Naive thymus-derived CD4-positive, alpha-beta T cell (primary cell): ENCODE results near the gene CYBB. TPM values are rescaled to one million over a fixed set of nuclear protein-coding genes. Genes with fewer than 3 reads are reported as not detected.

Experiments
- ATAC-seq: fragments of 150-1000 bp; cut with Tn5 transposase; 2 replicates; pipeline ENCODE4 v1.10.0; 2021; ENCODE audit warnings: mild to moderate bottlenecking, moderate library complexity
- CTCF ChIA-PET: fragments of 350-600 bp; sonication (Branson Sonifier 250); formaldehyde crosslinking; loops from one replicate; lab custom pipeline; 2021; ENCODE audit warnings: antibody characterized with exemption; lab: Charles Lee
- POLR2A ChIA-PET: fragments of 350-600 bp; sonication (Branson Sonifier 250); formaldehyde crosslinking; loops from one replicate; lab custom pipeline; 2021; ENCODE audit warnings: antibody characterized with exemption, inconsistent platforms; lab: Charles Lee
- DNase-seq, 9 donors: peaks; one replicate each; pipeline versions ENCODE4 v3.0.0 to v3.0.0-alpha.2; 2020 to 2022; ENCODE audit warnings: mixed read lengths in 1 of 9
- H3K27ac ChIP-seq: one replicate; pipeline ENCODE4 v1.7.0; 2013; ENCODE audit warnings: mild to moderate bottlenecking, low read depth, low read length, moderate library complexity
- H3K27me3 ChIP-seq, 2 donors: one replicate each; pipeline ENCODE4 v1.7.0; 2013; ENCODE audit warnings: low read length in 2 of 2, mild to moderate bottlenecking in 2 of 2, moderate library complexity in 2 of 2; ENCODE audit not compliant: control insufficient read depth in 2 of 2, insufficient read depth in 2 of 2
- H3K36me3 ChIP-seq, 3 experiments: 1 replicate in 2 of 3; 2 replicates in 1 of 3; pipeline ENCODE4 v1.7.0; 2013; ENCODE audit warnings: low read length in 3 of 3, mild to moderate bottlenecking in 3 of 3, moderate library complexity in 1 of 3; ENCODE audit not compliant: insufficient read depth in 3 of 3, control insufficient read depth in 2 of 3
- H3K4me1 ChIP-seq, 2 donors: one replicate each; pipeline ENCODE4 v1.7.0; 2013; ENCODE audit warnings: low read length in 2 of 2, mild to moderate bottlenecking in 2 of 2, moderate library complexity in 1 of 2; ENCODE audit not compliant: control insufficient read depth in 2 of 2, insufficient read depth in 2 of 2
- H3K4me3 ChIP-seq: 2 replicates; pipeline ENCODE4 v1.7.0; 2013; ENCODE audit warnings: mild to moderate bottlenecking, low read length
- H3K9me3 ChIP-seq, 3 experiments: 1 replicate in 2 of 3; 2 replicates in 1 of 3; pipeline ENCODE4 v1.7.0; 2013; ENCODE audit warnings: low read length in 3 of 3; ENCODE audit not compliant: control insufficient read depth in 2 of 3
- H3K27ac Mint-ChIP-seq, 9 donors: one replicate each; pipeline ENCODE4 v1.8.0; 2020 to 2022; ENCODE audit warnings: mixed read lengths in 9 of 9, mild to moderate bottlenecking in 8 of 9, moderate library complexity in 5 of 9, inconsistent platforms in 2 of 9
- H3K27me3 Mint-ChIP-seq, 5 donors: one replicate each; pipeline ENCODE4 v1.8.0; 2021 to 2022; ENCODE audit warnings: mixed read lengths in 5 of 5, mild to moderate bottlenecking in 1 of 5
- H3K36me3 Mint-ChIP-seq, 5 donors: one replicate each; pipeline ENCODE4 v1.8.0; 2020 to 2022; ENCODE audit warnings: mixed read lengths in 5 of 5, mild to moderate bottlenecking in 3 of 5, inconsistent platforms in 1 of 5
- H3K4me1 Mint-ChIP-seq, 7 donors: one replicate each; pipeline ENCODE4 v1.8.0; 2020 to 2022; ENCODE audit warnings: mixed read lengths in 7 of 7, mild to moderate bottlenecking in 3 of 7, inconsistent platforms in 1 of 7
- H3K4me3 Mint-ChIP-seq, 10 donors: one replicate each; pipeline ENCODE4 v1.8.0; 2020 to 2022; ENCODE audit warnings: mild to moderate bottlenecking in 10 of 10, mixed read lengths in 10 of 10, moderate library complexity in 6 of 10, inconsistent platforms in 2 of 10
- H3K9me3 Mint-ChIP-seq, 11 donors: one replicate each; pipeline ENCODE4 v1.8.0; 2020 to 2022; ENCODE audit warnings: mixed read lengths in 11 of 11, mild to moderate bottlenecking in 4 of 11, inconsistent platforms in 1 of 11, moderate library complexity in 1 of 11
- intact Hi-C, 2 donors: fragments of 100-400 bp; cut with micrococcal nuclease; formaldehyde crosslinking; loops; one replicate each; pipeline ENCODE4 v1.15.1; 2023
- polyA plus RNA-seq, 2 donors: library from polyadenylated mRNA; unstranded; fragments of 300-500 nt; fragmentation: Illumina TruSeq; gene quantifications; one replicate each; pipeline ENCODE4 v1.2.3, GENCODE V29; 2021
- total RNA-seq, 6 experiments: library from RNA in 5 of 6; stranded (reverse) in 5 of 6; gene quantifications; 1 replicate in 5 of 6; 2 replicates in 1 of 6; pipeline ENCODE4 v1.2.3 and lab custom pipeline; 2021 to 2026

CYBB gene
- total and polyA plus RNA-seq, 7 experiments from 2014 or later, result 0.33 to 223 (median 8.6) TPM; not detected in 1

DNA sequence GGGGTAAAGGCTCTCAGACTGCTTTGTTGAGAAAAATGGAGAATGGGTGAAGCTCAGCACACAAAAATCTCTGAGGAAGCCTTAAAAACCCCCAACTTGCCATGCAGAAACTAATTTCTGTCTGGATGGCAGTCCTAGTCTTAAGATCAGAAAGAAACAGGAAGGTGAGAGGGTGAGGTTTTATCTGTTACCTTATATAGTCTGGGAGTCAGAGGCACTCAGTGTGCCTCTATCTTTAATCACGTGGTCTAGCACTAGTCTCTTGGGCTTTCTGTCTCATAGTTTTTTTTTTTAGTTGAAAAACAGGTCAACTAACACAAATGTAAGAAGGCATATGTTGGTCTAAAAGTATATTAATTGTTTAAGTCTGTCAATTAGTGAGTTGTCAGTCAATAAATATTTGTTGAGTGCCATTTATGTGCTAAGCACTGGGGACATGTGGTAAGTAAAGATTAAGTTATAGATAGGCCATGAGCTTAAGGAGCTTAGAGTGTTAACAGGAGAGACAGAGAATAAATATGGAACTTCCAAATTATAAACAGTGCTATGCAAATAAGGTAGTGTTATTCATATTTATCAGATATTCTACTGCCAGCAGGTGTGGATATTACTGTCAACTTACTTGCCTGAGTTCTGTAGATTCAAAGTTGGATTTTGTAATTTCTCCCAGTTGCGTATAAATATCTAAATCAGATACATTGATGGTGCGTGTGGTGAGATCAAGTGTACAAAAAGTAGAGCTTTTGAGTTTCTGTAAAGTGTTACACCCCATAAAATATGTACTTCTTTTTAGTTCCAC lies 7.0 kb downstream of the CYBB start:
- peaks cover 18 to 52% (median 38%) of the 10 kb centered on the region in 7 donors for H3K4me1 Mint-ChIP-seq
- peaks cover 0 to 11% (median 0%) of the 10 kb centered on the region in 11 donors for H3K9me3 Mint-ChIP-seq
- H3K4me3 Mint-ChIP-seq, result peak overlapping the region; percentile 24 to 63 (median 48)
- H3K27me3 ChIP-seq, result no peaks in the 10 kb centered on the region
- no peak for DNase-seq
- ChIA-PET CTCF (interaction anchor here (0.6 to 1.2 kb wide), 2 partner anchors 38 to 540 kb away, joined by 3 read pairs; partner anchors contain the start of gene RPGR), POLR2A (interaction anchor here (2.5 kb wide), 1 partner anchor 10 kb away, joined by 7 read pairs; no protein-coding TSS in a partner anchor)
- peaks cover 11 to 20% of the 10 kb centered on the region in 2 donors for H3K4me1 ChIP-seq
- H3K27ac Mint-ChIP-seq, result peak overlapping the region; percentile 29 to 86 (median 68)
- H3K27ac ChIP-seq, result peak overlapping the region; percentile 27
- no peaks in the 10 kb centered on the region for H3K36me3 ChIP-seq
- H3K36me3 Mint-ChIP-seq, result peaks cover 0 to 4% (median 1%) of the 10 kb centered on the region in 5 donors
- intact Hi-C loops, result loop anchor here (2.0 to 5.0 kb wide), 3 partner anchors 32 to 60 kb away; partner anchors contain the start of gene DYNLT3 (in 1 of the 2)
- no peaks in the 10 kb centered on the region for H3K27me3 Mint-ChIP-seq
- no peaks in the 10 kb centered on the region for H3K9me3 ChIP-seq
- ATAC-seq, result peak; percentile 73
- H3K4me3 ChIP-seq, result no peak overlapping the region

DNA sequence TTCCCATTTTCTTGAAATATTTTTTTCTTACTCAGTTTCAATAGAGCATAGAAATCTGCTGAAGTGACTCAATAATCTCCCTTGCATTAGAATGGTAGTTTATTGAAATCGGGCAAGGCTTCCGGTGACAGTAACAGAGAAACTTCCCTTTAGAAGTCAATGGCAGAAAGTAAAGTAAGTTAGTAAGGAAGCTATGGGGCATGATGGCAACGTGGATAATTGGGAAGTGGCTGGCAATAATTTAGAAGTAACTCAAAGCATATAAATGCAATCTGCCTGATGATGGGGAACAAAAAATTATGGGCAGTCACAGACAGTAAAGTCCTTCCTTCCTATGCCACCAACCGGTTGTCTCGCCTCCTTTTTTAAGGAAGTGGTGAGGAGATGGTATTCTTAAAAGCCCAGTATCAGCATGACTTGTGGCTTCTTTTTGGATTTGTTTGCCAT lies 7.6 kb downstream of the CYBB start:
- Mint-ChIP-seq H3K27me3 (no peaks in the 10 kb centered on the region), H3K9me3 (peaks cover 0 to 11% (median 0%) of the 10 kb centered on the region in 11 donors), H3K4me3 (peak overlapping the region in 6 of 10 donors; percentile 1 to 61 (median 51)), H3K4me1 (peaks cover 18 to 52% (median 38%) of the 10 kb centered on the region in 7 donors), H3K36me3 (peaks cover 0 to 4% (median 0%) of the 10 kb centered on the region in 5 donors), H3K27ac (peak overlapping the region in 7 of 9 donors; percentile 3 to 86 (median 48))
- Histone ChIP-seq H3K9me3 (no peaks in the 10 kb centered on the region), H3K27me3 (no peaks in the 10 kb centered on the region), H3K4me1 (peaks cover 11 to 20% of the 10 kb centered on the region in 2 donors), H3K36me3 (no peaks in the 10 kb centered on the region), H3K4me3 (no peak overlapping the region), H3K27ac (no peak overlapping the region)
- ChIA-PET POLR2A (interaction anchor here (2.5 kb wide), 1 partner anchor 11 kb away, joined by 7 read pairs; no protein-coding TSS in a partner anchor), CTCF (no interaction called here)
- no peak for DNase-seq
- peak; percentile 62 for ATAC-seq
- intact Hi-C loops, result loop anchor here (2.0 to 5.0 kb wide), 3 partner anchors 33 to 60 kb away; partner anchors contain the start of gene DYNLT3 (in 1 of the 2)

- Mint-ChIP-seq H3K27ac (no peak overlapping the region), H3K4me1 (peaks cover 4 to 27% (median 24%) of the 10 kb centered on the region in 7 donors), H3K36me3 (no peaks in the 10 kb centered on the region), H3K9me3 (no peaks in the 10 kb centered on the region), H3K4me3 (peak overlapping the region in 2 of 10 donors; percentile 18 to 20), H3K27me3 (peaks cover 0 to 2% (median 0%) of the 10 kb centered on the region in 5 donors)
- peaks cover 0 to 15% of the 10 kb centered on the region in 2 donors for H3K4me1 ChIP-seq
- no peaks in the 10 kb centered on the region for H3K9me3 ChIP-seq
- no peak overlapping the region for H3K27ac ChIP-seq
- no peaks in the 10 kb centered on the region for H3K27me3 ChIP-seq
- no peak for DNase-seq
- POLR2A ChIA-PET, result no interaction called here
- CTCF ChIA-PET, result interaction anchor here (0.7 kb wide), 1 partner anchor 28 kb away, joined by 3 read pairs; no protein-coding TSS in a partner anchor
- H3K4me3 ChIP-seq, result no peak overlapping the region
- no peak for ATAC-seq
- no peaks in the 10 kb centered on the region for H3K36me3 ChIP-seq
- intact Hi-C loops, result no loop called here
Measured at GRCh38 chrX:37796310-37796709, 16.5 kb downstream of the CYBB start.

DNA sequence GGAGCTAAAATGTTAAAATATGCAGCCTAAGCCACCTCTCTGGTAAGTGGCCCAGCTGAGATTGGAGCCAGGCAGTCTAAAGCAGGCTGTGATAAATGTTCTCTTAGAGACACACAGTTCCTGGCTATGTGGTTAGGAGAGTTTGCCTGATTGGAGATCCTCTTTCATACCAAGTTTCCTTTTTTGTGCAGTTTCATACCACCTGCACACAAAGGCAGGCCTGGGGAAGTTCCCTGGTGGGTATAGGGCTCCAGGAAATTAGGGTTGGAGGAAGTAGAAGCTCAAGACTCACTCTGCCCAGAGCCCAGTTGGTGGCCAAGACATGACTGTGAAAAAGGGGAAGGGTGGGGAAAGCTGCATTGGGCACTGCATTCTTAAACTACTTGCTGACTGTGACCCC lies 16.9 kb downstream of the CYBB start:
- H3K4me3 ChIP-seq, result no peak overlapping the region
- Mint-ChIP-seq H3K36me3 (no peaks in the 10 kb centered on the region), H3K4me3 (peak overlapping the region in 3 of 10 donors; percentile 9 to 20 (median 18)), H3K27me3 (peaks cover 0 to 2% (median 0%) of the 10 kb centered on the region in 5 donors), H3K27ac (peak overlapping the region in 2 of 9 donors; percentile 38 to 56), H3K9me3 (no peaks in the 10 kb centered on the region), H3K4me1 (peaks cover 4 to 27% (median 24%) of the 10 kb centered on the region in 7 donors)
- CTCF ChIA-PET, result no interaction called here
- no peaks in the 10 kb centered on the region for H3K27me3 ChIP-seq
- intact Hi-C loops, result no loop called here
- no peaks in the 10 kb centered on the region for H3K36me3 ChIP-seq
- POLR2A ChIA-PET, result no interaction called here
- peak; percentile 91 for ATAC-seq
- H3K9me3 ChIP-seq, result no peaks in the 10 kb centered on the region
- peaks cover 0 to 15% of the 10 kb centered on the region in 2 donors for H3K4me1 ChIP-seq
- no peak for DNase-seq
- H3K27ac ChIP-seq, result no peak overlapping the region

- no peak overlapping the region for H3K27ac ChIP-seq
- peaks cover 0 to 15% of the 10 kb centered on the region in 2 donors for H3K4me1 ChIP-seq
- POLR2A ChIA-PET, result no interaction called here
- H3K27me3 Mint-ChIP-seq, result peaks cover 0 to 2% (median 0%) of the 10 kb centered on the region in 5 donors
- intact Hi-C loops, result no loop called here
- H3K9me3 Mint-ChIP-seq, result peaks cover 0 to 2% (median 0%) of the 10 kb centered on the region in 11 donors
- H3K4me3 Mint-ChIP-seq, result no peak overlapping the region
- H3K9me3 ChIP-seq, result no peaks in the 10 kb centered on the region
- no peak overlapping the region for H3K27ac Mint-ChIP-seq
- H3K36me3 Mint-ChIP-seq, result no peaks in the 10 kb centered on the region
- H3K36me3 ChIP-seq, result no peaks in the 10 kb centered on the region
- H3K4me1 Mint-ChIP-seq, result peaks cover 4 to 26% (median 19%) of the 10 kb centered on the region in 7 donors
- H3K4me3 ChIP-seq, result no peak overlapping the region
- no peaks in the 10 kb centered on the region for H3K27me3 ChIP-seq
- no peak for DNase-seq
- no peak for ATAC-seq
- CTCF ChIA-PET, result no interaction called here
Measured at GRCh38 chrX:37799936-37800335, 20.1 kb downstream of the CYBB start.

DNA sequence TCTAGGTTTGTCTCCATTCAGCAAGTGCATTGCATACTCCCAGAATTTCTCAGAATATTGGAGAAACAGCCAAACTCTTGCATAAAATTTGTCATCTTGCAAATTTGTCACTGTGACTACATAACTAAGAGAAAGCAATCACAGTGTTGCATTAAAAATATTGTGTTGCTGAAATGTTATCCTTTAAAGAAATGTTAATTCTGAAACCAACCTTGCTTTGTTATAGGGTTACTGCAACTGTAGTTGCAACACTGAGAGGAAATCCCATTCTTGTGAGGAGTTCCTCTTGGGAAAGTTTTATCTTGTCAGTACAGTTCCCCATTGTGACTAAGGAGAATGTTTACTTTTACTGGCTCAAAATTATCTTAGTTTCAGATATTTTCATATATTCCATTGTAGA lies 20.9 kb downstream of the CYBB start:
- H3K27ac Mint-ChIP-seq, result no peak overlapping the region
- intact Hi-C loops, result no loop called here
- peaks cover 0 to 2% (median 0%) of the 10 kb centered on the region in 5 donors for H3K27me3 Mint-ChIP-seq
- POLR2A ChIA-PET, result no interaction called here
- peaks cover 0 to 2% (median 0%) of the 10 kb centered on the region in 11 donors for H3K9me3 Mint-ChIP-seq
- DNase-seq (no peak), ATAC-seq (no peak)
- peaks cover 0 to 19% (median 13%) of the 10 kb centered on the region in 7 donors for H3K4me1 Mint-ChIP-seq
- H3K36me3 Mint-ChIP-seq, result no peaks in the 10 kb centered on the region
- H3K27me3 ChIP-seq, result no peaks in the 10 kb centered on the region
- CTCF ChIA-PET, result no interaction called here
- no peaks in the 10 kb centered on the region for H3K36me3 ChIP-seq
- no peak overlapping the region for H3K4me3 Mint-ChIP-seq
- H3K4me3 ChIP-seq, result no peak overlapping the region
- H3K4me1 ChIP-seq, result peaks cover 0 to 15% of the 10 kb centered on the region in 2 donors
- no peaks in the 10 kb centered on the region for H3K9me3 ChIP-seq
- no peak overlapping the region for H3K27ac ChIP-seq
